Smooth muscle cell (in vitro differentiated cells): ENCODE results near the gene WNT2B. TPM values are rescaled to one million over a fixed set of nuclear protein-coding genes. Genes with fewer than 3 reads are reported as not detected.

Experiments
- DNase-seq: peaks from one replicate; lab custom pipeline; 2025; ENCODE audit not compliant: unreplicated experiment; lab: John Stamatoyannopoulos, UW
- H2AFZ ChIP-seq: fragments of 200-600 bp; sonication (generic); 2 replicates; pipeline ENCODE4 v1.6.0; 2016; ENCODE audit warnings: antibody characterized with exemption, low read depth, mild to moderate bottlenecking
- H3F3A ChIP-seq: fragments of 200-600 bp; sonication (generic); 2 replicates; pipeline ENCODE4 v1.6.0; 2017; ENCODE audit warnings: antibody characterized with exemption, low read depth
- H3K27ac ChIP-seq: fragments of 200-600 bp; sonication (generic); 2 replicates; pipeline ENCODE4 v1.5.1; 2016; ENCODE audit warnings: low read depth, mild to moderate bottlenecking
- H3K27me3 ChIP-seq: fragments of 200-600 bp; sonication (generic); 2 replicates; pipeline ENCODE4 v1.6.1; 2016; ENCODE audit warnings: low read depth, mild to moderate bottlenecking
- H3K36me3 ChIP-seq: fragments of 200-600 bp; sonication (generic); 2 replicates; pipeline ENCODE4 v1.5.1; 2016; ENCODE audit warnings: low read depth
- H3K4me1 ChIP-seq: fragments of 200-600 bp; sonication (generic); 2 replicates; pipeline ENCODE4 v1.5.1; 2016; ENCODE audit warnings: low read depth
- H3K4me2 ChIP-seq: fragments of 200-600 bp; sonication (generic); 2 replicates; pipeline ENCODE4 v1.6.0; 2016; ENCODE audit warnings: mild to moderate bottlenecking
- H3K4me3 ChIP-seq: fragments of 200-600 bp; sonication (generic); 2 replicates; pipeline ENCODE4 v1.5.1; 2016; ENCODE audit warnings: mild to moderate bottlenecking
- H3K79me2 ChIP-seq: fragments of 200-600 bp; sonication (generic); 2 replicates; pipeline ENCODE4 v1.6.0; 2016; ENCODE audit warnings: low read depth, mild to moderate bottlenecking
- H3K9ac ChIP-seq: fragments of 200-600 bp; sonication (generic); 2 replicates; pipeline ENCODE4 v1.6.0; 2016; ENCODE audit warnings: low read depth
- H3K9me3 ChIP-seq: fragments of 200-600 bp; sonication (generic); replicated peaks from 2 replicates; pipeline ENCODE4 v1.5.1; 2016; ENCODE audit warnings: low read depth
- H4K20me1 ChIP-seq: fragments of 200-600 bp; sonication (generic); 2 replicates; pipeline ENCODE4 v1.6.0; 2016; ENCODE audit warnings: low read depth
- WGBS: methylation state at CpG from one replicate; pipeline ENCODE4 v1.1.7; 2016; ENCODE audit warnings: low lambda C conversion rate; 5-methylcytosine and 5-hydroxymethylcytosine counted together
- polyA plus RNA-seq: library from polyadenylated mRNA; unstranded; fragments of >200 nt; fragmentation: Nextera tagmentation; extraction: Ambion mirVana; gene quantifications from 2 replicates; pipeline ENCODE4 v1.2.1, GENCODE V29; 2016
- total RNA-seq: library from RNA; depleted of rRNA; stranded (reverse); fragments of >200 nt; gene quantifications from 2 replicates; pipeline ENCODE4 v1.2.3, GENCODE V29; 2014
- TF ChIP-seq, protein P1 (sequence below): fragments of 200-600 bp; sonication (generic); IDR thresholded peaks from 2 replicates; pipeline ENCODE4 v1.5.1; 2017; ENCODE audit warnings: borderline replicate concordance, mild to moderate bottlenecking, antibody characterized with exemption; ENCODE audit not compliant: insufficient read depth, poor library complexity, severe bottlenecking

The WNT2B gene
- total and polyA plus RNA-seq, 2 experiments from 2014 or later: 0.41 to 1.8 TPM

DNA sequence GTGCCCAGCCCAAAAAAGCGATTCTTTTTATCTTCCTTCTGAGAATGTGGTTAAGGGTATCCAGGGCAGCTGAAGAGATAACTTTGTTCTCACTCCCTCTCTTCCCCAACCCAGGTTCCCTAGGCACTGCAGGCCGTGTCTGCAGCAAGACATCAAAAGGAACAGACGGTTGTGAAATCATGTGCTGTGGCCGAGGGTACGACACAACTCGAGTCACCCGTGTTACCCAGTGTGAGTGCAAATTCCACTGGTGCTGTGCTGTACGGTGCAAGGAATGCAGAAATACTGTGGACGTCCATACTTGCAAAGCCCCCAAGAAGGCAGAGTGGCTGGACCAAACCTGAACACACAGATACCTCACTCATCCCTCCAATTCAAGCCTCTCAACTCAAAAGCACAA, 11.4 kb downstream of the WNT2B start:
- WGBS: 29% methylated on average over 9 of the region's 9 CpGs
- H3K9me3 ChIP-seq: no peaks in the 10 kb centered on the region
- no peak overlapping the region for H3K4me2 ChIP-seq
- no peaks in the 10 kb centered on the region for H3K79me2 ChIP-seq
- no peak for DNase-seq
- H3K27ac ChIP-seq: no peak overlapping the region
- peaks cover 38% of the 10 kb centered on the region for H3K4me1 ChIP-seq
- peaks cover 10% of the 10 kb centered on the region for H3F3A ChIP-seq
- no peaks in the 10 kb centered on the region for H3K27me3 ChIP-seq
- H2AFZ ChIP-seq: no peak overlapping the region
- H3K9ac ChIP-seq: no peak overlapping the region
- H3K36me3 ChIP-seq: no peaks in the 10 kb centered on the region
- peaks cover 13% of the 10 kb centered on the region for H4K20me1 ChIP-seq
- no peak overlapping the region for H3K4me3 ChIP-seq
- TF ChIP-seq, protein P1, sequence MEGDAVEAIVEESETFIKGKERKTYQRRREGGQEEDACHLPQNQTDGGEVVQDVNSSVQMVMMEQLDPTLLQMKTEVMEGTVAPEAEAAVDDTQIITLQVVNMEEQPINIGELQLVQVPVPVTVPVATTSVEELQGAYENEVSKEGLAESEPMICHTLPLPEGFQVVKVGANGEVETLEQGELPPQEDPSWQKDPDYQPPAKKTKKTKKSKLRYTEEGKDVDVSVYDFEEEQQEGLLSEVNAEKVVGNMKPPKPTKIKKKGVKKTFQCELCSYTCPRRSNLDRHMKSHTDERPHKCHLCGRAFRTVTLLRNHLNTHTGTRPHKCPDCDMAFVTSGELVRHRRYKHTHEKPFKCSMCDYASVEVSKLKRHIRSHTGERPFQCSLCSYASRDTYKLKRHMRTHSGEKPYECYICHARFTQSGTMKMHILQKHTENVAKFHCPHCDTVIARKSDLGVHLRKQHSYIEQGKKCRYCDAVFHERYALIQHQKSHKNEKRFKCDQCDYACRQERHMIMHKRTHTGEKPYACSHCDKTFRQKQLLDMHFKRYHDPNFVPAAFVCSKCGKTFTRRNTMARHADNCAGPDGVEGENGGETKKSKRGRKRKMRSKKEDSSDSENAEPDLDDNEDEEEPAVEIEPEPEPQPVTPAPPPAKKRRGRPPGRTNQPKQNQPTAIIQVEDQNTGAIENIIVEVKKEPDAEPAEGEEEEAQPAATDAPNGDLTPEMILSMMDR: no peak

DNA sequence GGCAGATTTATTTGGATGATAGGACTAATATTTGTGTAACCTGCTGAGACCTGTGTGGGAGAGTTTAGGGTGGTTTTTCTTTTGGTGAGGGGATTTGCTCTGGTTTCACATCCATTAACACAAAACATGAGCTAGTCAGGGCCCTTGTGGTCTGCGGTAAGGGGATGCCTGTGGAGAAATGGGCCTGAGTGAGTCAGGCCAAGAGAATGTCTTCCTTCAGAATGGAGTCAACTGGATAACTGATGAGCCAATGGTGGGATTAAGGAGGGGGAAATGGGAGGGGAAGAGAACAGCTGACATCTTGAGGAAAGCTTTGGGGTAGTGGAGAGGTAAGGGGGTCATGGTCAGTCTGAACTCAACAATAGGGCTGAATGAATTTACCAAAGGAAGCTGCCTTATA, 13.9 kb downstream of the WNT2B start:
- 4% methylated on average over 1 of the region's 1 CpG for WGBS
- Histone ChIP-seq H3F3A (peaks cover 15% of the 10 kb centered on the region), H3K4me1 (peaks cover 33% of the 10 kb centered on the region), H3K4me3 (no peak overlapping the region), H3K9me3 (no peaks in the 10 kb centered on the region), H3K79me2 (no peaks in the 10 kb centered on the region), H3K9ac (no peak overlapping the region), H4K20me1 (peaks cover 13% of the 10 kb centered on the region), H2AFZ (no peak overlapping the region), H3K27me3 (no peaks in the 10 kb centered on the region), H3K4me2 (peak overlapping the region; percentile 68), H3K27ac (peak overlapping the region; percentile 56), H3K36me3 (no peaks in the 10 kb centered on the region)
- DNase-seq: no peak
- TF ChIP-seq, protein P1: no peak

DNA sequence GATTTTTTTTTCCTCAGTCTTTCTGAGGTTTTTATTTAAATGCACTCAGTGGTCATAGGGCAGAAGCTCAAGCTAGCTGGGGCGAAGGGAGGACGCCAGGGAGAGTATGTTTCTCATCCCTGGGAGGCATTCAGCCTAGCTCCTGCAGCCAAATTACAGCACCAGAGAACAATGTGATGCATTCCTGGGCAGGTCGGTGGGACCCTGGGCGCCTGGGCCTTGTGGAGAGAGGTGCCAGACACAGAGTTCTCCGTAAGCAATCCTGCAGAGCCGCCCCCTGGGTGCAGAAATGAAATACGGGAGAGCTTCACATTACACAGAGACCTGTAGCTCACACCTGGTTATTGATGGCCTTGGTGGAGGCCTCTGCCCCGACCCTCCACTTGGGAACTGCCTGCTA, 15.5 kb downstream of the WNT2B start:
- Histone ChIP-seq H3K4me2 (peak overlapping the region; percentile 3), H3K27ac (no peak overlapping the region)

DNA sequence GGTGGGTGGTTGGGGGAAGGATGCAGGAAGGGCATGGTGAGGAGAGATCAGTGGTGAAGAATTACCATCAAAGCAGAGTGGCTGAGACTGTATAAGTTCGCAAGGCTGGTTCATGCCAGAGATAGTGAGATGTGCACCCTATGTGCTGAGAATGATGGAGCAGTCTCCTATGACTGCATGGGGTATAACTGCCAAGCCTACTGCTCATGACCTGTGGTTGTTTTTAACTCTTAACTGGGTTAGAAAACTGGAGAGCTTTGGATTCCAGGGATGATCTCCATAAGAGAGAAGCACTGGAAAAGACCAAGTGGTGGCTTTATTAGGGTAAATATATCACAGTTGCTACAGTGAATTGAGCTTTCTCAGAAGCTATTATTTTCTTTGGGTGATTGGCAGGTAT, 16.2 kb downstream of the WNT2B start:
- DNase-seq: no peak
- Histone ChIP-seq H3K27me3 (no peaks in the 10 kb centered on the region), H3K27ac (no peak overlapping the region), H2AFZ (no peak overlapping the region), H3K4me2 (no peak overlapping the region), H3K4me3 (no peak overlapping the region), H4K20me1 (peaks cover 13% of the 10 kb centered on the region), H3F3A (peaks cover 21% of the 10 kb centered on the region), H3K79me2 (no peaks in the 10 kb centered on the region), H3K9me3 (no peaks in the 10 kb centered on the region), H3K4me1 (peaks cover 41% of the 10 kb centered on the region), H3K9ac (no peak overlapping the region), H3K36me3 (no peaks in the 10 kb centered on the region)
- TF ChIP-seq, protein P1: no peak
- 70% methylated on average over 1 of the region's 1 CpG for WGBS

More for the DNA sequence above, 15.5 kb downstream of the WNT2B start:
- H3F3A ChIP-seq: peaks cover 21% of the 10 kb centered on the region
- no peaks in the 10 kb centered on the region for H3K79me2 ChIP-seq
- no peak overlapping the region for H3K4me3 ChIP-seq
- peaks cover 41% of the 10 kb centered on the region for H3K4me1 ChIP-seq
- TF ChIP-seq, protein P1: no peak
- peaks cover 13% of the 10 kb centered on the region for H4K20me1 ChIP-seq
- no peak overlapping the region for H2AFZ ChIP-seq
- no peaks in the 10 kb centered on the region for H3K9me3 ChIP-seq
- no peaks in the 10 kb centered on the region for H3K36me3 ChIP-seq
- H3K27me3 ChIP-seq: no peaks in the 10 kb centered on the region
- no peak overlapping the region for H3K9ac ChIP-seq
- WGBS: 40% methylated on average over 8 of the region's 8 CpGs
- no peak for DNase-seq
